Vagina (tissue), 2 donors: ENCODE measurements around the gene FYB1.

Experiments
- CTCF ChIP-seq, 3 experiments: fragments of 450-650 bp in 2 of 3; fragments of 200-600 bp in 1 of 3; sonication (generic) in 1 of 3; IDR thresholded peaks; one replicate each; pipeline ENCODE4 v1.5.1; 2017 to 2019; ENCODE audit warnings: antibody characterized with exemption in 3 of 3, mild to moderate bottlenecking in 2 of 3, moderate library complexity in 2 of 3
- POLR2A ChIP-seq, 2 donors: fragments of 450-650 bp; IDR thresholded peaks; one replicate each; pipeline ENCODE4 v1.6.1; 2017; ENCODE audit warnings: antibody characterized with exemption in 2 of 2, mild to moderate bottlenecking in 2 of 2, moderate library complexity in 2 of 2

DNA sequence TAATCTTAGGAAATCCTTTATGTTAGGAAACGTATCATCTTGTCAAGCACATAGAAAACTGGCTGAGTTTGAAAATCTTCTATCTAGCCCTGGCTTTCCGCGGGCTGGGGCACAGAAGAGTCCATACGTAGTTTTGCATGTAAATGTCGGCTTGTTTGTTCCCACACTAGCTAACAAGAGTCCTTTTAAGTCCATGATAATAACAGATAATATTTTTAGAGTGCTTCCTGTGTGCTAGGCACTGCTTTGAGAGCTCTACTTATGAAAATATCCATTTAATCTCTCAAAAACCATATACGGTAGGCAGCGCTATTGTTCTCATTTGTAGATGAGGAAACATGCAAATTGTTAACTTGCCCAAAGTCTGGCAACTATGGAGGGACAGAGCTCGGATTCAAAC, 40.5 kb downstream of the FYB1 start:
- TF ChIP-seq CTCF (IDR thresholded peaks at IDR 0.05) (no peak), POLR2A (IDR thresholded peaks at IDR 0.05) (no peak)
